HG02981 (cell line): ENCODE results near the gene HOXA1.

Experiments used
- ATAC-seq: cut with Tn5 transposase; IDR thresholded peaks from one replicate; pipeline ENCODE4 v1.9.1; 2021; ENCODE audit warnings: mild to moderate bottlenecking, moderate library complexity; ENCODE audit not compliant: unreplicated experiment

The HOXA1 gene

GRCh38 chr7:27106181-27106900 is 10.5 kb upstream of the HOXA1 start:
- ATAC-seq: no peak

DNA sequence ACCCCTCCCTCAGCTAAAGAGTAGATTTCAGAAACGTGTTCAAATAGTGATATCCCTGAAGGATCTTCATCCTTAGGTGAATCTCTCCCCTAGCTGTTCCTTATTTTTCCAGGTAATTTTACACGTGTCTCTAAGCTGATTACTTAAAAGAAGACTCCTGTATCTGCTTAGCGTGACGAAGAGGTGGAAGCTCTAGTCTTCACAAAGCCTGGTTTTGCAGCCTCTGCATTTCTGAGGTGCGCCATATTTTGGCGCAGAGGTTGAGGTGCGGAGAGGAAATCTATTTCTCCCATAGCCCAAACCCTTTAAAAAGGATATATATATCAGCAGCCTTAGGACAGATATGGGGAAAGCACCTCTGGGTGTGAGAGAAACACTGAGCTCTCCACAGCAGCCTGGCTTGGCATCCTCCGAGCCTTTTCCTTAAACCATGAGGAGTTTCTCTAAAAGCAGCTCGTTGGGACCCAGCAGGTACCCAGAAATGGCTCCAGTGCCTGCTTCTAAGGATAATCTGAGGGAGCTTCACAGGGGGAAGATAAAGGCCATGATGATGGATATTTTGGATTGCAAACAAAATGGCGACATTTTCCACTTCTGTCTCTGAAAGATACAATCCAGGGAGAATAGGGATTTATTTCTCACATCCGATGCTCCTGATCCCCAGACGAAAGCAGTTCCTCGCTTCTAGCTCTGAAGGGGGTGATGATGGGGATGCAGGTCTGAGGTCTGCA is 9.7 kb upstream of the HOXA1 start:
- ATAC-seq: no peak

- no peak for ATAC-seq
Measured at GRCh38 chr7:27104341-27105058, 8.7 kb upstream of the HOXA1 start.

GRCh38 chr7:27103489-27104226 is 7.9 kb upstream of the HOXA1 start:
- no peak for ATAC-seq

DNA sequence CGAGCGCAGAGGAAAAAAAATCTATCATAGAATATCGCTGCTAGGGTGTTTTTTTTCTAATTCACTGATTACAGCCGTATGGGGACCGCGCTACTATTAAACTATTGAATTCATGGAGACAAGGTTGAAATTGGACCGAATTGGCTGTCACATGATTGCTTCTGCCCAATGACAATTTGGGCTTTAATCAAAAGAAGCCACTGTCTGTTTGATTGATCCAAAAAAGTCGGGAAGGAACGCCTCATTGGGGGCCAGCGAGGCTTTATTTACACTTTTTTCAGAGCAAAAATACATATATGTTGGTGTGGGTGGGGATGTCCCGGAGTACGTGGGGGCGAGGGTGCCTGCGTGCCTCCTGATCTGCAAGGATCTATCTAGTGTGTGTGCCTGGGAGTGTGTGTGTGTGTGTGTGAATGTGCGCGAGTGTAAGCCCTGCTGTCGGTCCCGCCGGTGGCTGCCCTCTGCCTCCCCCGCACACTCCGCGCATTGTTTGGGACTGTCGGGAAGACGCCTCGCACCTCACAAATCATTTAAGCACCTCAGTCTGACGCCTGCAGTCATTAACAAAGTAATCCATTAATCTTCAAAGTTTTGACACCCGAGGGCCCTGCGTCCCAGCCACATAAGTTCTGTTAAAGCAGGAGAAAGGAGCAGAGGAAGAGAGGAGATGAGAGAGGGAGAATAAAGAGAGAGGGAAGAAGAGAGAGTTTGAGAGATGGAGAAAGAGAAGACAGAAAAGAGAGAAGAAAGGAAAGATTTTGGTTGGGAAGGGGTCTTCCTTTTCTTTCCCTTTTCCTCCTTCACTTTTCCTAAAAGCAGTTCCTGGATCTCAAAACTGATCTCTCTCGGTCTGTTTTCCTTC is 7.0 kb upstream of the HOXA1 start, which contains the start of gene HOXA2:
HOXA2 (minus strand) TSS at position 103 of the 862 bp plus-strand sequence. CDS start 183 bp downstream, outside the sequence.
- no peak for ATAC-seq

GRCh38 chr7:27101957-27102580 is 6.3 kb upstream of the HOXA1 start:
- no peak for ATAC-seq

DNA sequence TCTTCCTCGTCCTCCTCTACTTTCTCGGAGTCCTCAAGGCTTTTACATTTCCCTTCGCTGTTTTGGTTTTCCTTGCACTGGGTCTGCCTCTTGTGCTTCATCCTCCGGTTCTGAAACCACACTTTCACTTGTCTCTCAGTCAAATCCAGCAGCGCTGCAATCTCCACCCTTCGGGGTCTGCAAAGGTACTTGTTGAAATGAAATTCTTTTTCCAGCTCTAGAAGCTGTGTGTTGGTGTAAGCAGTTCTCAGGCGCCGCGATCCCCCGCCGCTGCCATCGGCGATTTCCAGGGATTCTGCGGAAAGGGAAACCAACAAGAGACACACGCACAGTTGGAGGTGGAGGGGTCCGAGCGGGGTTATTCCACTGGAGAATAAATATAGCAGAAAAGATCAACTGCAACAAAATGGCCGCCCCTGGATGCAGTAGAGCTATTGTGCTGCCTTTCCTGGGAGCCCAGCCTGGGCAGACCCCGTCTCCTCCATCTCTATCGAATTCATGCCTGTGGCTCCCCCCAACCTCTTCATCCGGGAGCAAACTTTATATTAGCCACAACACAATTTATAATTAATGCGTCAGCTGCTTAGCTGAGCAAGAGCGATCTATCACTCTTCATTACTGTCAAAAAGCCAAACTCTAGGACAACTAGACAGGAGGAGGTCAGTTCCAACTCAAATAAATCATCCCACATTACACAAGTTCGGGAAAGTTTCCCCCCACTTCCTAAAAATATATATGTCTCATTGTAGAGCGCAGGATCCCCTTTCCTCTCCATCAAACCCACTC is 5.6 kb upstream of the HOXA1 start:
- ATAC-seq: no peak

GRCh38 chr7:27100694-27101170 is 4.9 kb upstream of the HOXA1 start:
- ATAC-seq: no peak

DNA sequence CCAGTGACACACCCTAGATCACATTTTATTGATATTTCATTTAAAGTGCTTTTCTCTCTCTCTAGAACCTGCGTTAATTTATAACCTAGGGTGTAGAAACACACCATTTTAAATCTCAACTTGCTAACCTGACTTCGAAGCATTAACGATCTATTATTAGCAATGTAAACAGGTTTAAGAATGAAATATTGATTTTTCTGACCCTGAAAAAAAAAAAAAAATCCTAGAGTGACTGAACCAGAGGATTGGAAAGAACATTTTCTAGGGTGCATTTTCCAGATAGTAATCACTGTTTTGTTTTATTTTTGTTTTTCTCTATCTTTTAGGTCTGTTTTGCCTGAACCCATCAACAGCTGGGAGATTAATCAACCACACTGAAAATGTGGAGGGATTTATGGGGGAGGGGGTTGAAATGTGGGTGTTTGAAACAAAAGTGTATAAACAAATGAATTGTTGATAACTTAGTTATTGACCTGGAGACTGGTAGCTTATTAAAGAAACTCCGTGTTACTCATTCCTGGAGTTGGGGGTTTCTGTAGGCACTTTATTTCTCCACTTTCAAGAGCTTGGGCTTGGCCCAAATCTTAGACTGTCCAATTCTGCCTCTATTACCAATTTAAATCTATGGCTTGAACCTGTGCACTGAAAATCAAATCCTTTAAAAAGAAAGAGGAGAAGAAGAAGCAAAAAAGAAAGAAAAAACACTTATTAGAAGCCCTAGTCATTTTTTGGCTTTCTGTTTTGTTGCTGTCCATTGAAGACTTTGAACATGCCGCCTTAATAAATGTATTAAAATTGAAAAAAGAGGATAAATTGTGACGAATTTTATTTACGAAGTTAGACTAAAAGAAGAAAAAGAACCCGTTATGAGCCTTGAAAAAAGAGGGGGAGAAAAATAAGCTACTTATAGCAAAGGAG is 3.9 kb upstream of the HOXA1 start:
- ATAC-seq: no peak

DNA sequence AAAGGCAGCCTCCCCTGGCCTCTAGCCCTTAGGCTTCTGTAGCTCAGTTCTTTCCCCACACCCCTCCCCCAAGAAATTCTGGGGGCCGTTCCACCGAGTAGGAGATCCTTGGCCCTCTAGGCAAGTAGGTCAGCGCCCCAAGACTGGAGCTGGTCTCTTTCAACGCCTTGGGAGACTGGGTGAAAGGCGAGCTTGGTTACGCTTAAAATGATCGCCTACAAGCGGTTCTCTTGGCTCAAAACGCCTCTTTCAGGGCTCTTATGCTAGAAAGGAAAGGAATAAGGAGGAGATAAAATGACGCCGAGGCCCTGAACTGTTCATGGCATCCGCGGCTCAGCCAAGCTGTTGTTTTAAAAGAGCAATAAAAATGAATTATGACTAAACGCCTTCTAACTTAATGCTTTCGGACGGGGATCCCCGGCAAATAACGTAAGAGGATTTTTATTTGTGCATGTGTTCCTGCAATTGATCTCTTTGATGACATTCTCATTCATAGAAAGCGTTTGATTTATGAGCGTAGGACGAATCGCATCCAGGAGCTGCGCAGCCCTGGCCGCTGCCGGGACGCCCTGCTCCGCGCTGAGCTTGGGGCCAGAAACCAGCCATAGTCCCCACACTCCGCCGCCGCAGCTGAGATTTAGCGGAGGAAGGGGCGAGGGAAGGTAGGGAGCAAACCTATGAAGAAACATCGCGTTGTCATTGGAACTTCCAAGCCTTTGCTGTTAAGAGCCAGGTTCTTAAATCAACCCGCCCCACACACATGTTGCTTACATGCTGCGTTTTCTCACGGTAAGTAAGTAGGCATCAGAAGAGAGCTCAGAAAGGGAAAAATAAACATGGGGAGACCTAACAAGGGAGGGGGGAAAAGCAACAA is 3.0 kb upstream of the HOXA1 start:
- no peak for ATAC-seq

DNA sequence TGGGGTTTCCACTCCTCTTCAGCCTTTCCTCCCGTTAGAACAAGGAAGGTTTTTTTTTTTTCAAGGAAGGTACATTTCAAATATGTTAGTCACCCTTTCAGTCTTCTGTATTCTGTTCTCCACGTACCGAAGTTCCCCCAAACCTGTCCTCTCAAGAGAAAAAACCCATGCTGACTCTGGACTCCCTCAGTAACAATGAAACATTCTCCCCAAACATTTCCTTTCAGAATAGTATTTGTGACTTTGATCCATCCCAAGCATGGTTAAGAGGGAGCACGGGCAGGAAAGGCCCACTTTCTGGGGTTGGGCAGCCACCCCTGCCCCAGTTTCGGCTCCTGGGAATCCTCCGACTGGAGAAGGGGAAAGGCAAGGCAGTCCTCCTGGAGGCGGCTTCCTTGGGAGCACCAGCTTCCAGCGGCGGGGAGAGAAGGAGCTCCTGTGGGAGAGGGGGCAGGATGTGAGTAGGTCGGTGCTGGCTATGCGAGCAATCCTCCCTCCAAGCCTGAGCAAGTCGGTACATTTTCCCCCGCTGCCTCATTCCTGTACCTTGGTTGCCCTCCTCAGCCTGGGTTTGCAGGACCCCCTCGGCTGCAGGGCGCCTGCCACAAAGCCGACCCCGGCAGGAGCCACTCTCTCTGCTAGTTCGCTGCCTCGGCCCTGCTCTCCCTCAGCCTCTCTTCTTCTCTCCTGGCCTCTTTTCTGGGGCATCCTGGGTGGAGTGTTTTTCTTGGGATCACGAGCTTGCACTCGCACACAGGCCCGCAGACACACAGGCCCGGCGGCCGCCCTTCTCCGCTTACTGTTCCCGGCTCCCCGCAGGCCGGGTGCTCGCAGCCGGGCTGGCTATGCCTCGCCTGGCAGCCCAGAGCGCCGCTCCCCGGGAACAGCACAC is 2.1 kb upstream of the HOXA1 start:
- ATAC-seq: no peak

GRCh38 chr7:27096768-27097514 is 1.1 kb upstream of the HOXA1 start:
- ATAC-seq: no peak

DNA sequence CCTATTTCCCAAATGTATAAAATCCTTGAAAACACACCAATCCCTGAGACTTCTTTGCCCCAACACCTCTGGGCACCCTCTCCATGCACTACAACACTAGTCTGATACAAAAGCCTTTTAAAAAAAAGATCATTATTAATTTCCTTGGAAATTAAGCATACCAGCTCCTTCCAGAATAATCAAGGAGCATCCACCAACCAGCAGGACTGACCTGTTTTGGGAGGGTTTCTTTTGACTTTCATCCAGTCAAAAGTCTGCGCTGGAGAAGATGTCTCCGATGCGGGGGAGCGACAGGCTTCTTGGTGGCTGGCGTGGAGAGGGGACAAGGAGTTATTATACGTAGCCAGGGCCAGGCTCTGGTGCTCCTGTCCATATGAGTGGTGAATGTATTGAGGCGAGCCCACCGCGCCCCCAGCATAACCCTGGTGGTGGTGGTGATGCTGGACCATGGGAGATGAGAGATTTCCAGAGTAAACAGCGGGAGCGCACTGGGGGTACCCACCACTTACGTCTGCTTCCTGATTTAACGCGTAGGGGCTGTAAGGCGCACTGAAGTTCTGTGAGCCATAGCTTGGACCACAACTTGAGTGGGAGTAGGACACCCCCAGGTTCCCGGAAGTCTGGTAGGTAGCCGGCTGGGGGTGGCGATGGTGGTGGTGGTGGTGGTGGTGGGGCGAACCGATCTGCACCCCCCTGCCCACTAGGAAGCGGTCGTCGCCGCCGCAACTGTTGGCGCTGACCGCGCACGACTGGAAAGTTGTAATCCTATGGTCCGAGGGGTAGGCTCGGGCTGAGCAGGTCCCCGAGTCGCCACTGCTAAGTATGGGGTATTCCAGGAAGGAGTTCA is 527 bp downstream of the HOXA1 start:
- ATAC-seq: peak; percentile 1
